IMR-90 (cell line): ENCODE results near the gene CTCFL. TPM values are rescaled to one million over a fixed set of nuclear protein-coding genes. Genes with fewer than 3 reads are reported as not detected.

ENCODE experiments used
- ATAC-seq: fragments of 200-7000 bp; cut with Tn5 transposase; 2 replicates; pipeline ENCODE4 v1.9.1; 2020; ENCODE audit warnings: low read depth, mild to moderate bottlenecking, moderate library complexity
- BruUV-seq: library from RNA; stranded (reverse); fragments of 400-500 nt; replicated peaks from 2 replicates; lab custom pipeline; 2021; lab: Mats Ljungman, UMichigan
- CTCF ChIA-PET: fragments of 300-600 bp; formaldehyde crosslinking; extraction: SDS; loops from one replicate; lab custom pipeline; 2021; ENCODE audit warnings: antibody characterized with exemption; lab: Yijun Ruan, JAX
- POLR2A ChIA-PET: fragments of 300-600 bp; sonication (Branson Sonifier 250); formaldehyde crosslinking; loops from one replicate; lab custom pipeline; 2022; ENCODE audit warnings: antibody characterized with exemption; ENCODE audit not compliant: unreplicated experiment; lab: Charles Lee
- DNase-seq: peaks from one replicate; pipeline ENCODE4 v3.0.0; 2013
- H2AFZ ChIP-seq: replicated peaks from 2 replicates; pipeline ENCODE3; 2013; ENCODE audit warnings: low read length, mild to moderate bottlenecking; ENCODE audit not compliant: poor library complexity
- H2AK5ac ChIP-seq: 2 replicates; pipeline ENCODE4 v1.6.1; 2013; ENCODE audit warnings: low read depth, low read length, inconsistent platforms
- H2AK9ac ChIP-seq: replicated peaks from 2 replicates; pipeline ENCODE3; 2013; ENCODE audit warnings: mild to moderate bottlenecking, low read depth, low read length, moderate library complexity; ENCODE audit not compliant: poor library complexity
- H2BK120ac ChIP-seq: 2 replicates; pipeline ENCODE4 v1.6.1; 2013; ENCODE audit warnings: low read depth, low read length, inconsistent platforms
- H2BK15ac ChIP-seq: 3 replicates; pipeline ENCODE4 v1.6.1; 2013; ENCODE audit warnings: low read depth, low read length, inconsistent platforms
- H2BK20ac ChIP-seq: 2 replicates; pipeline ENCODE4 v1.6.1; 2013; ENCODE audit warnings: low read depth, mild to moderate bottlenecking, inconsistent platforms, low read length, moderate library complexity
- H2BK5ac ChIP-seq: 2 replicates; pipeline ENCODE4 v1.6.1; 2013; ENCODE audit warnings: mild to moderate bottlenecking, low read depth, low read length, inconsistent platforms; ENCODE audit not compliant: poor library complexity, severe bottlenecking
- H3K14ac ChIP-seq: replicated peaks from 2 replicates; pipeline ENCODE4 v1.6.1; 2013; ENCODE audit warnings: low read depth, low read length, inconsistent platforms
- H3K18ac ChIP-seq: 2 replicates; pipeline ENCODE4 v1.6.1; 2013; ENCODE audit warnings: low read depth, low read length, control low read depth
- H3K23ac ChIP-seq: 2 replicates; pipeline ENCODE4 v1.6.1; 2013; ENCODE audit warnings: low read depth, low read length, inconsistent platforms
- H3K27ac ChIP-seq: 2 replicates; pipeline ENCODE4 v1.5.1; 2013; ENCODE audit warnings: mild to moderate bottlenecking, control low read depth, low read length; ENCODE audit not compliant: insufficient read depth
- H3K27me3 ChIP-seq: 2 replicates; pipeline ENCODE4 v1.6.1; 2013; ENCODE audit warnings: low read length; ENCODE audit not compliant: control insufficient read depth, insufficient read depth
- H3K36me3 ChIP-seq: 2 replicates; pipeline ENCODE4 v1.6.1; 2013; ENCODE audit warnings: low read length, mixed read lengths; ENCODE audit not compliant: control insufficient read depth, insufficient read depth
- H3K4ac ChIP-seq: 2 replicates; pipeline ENCODE4 v1.6.1; 2013; ENCODE audit warnings: low read depth, low read length, inconsistent platforms
- H3K4me1 ChIP-seq: 2 replicates; pipeline ENCODE4 v1.6.1; 2013; ENCODE audit warnings: low read length, mixed read lengths; ENCODE audit not compliant: control insufficient read depth, insufficient read depth
- H3K4me2 ChIP-seq: 2 replicates; pipeline ENCODE4 v1.6.1; 2013; ENCODE audit warnings: low read depth, mild to moderate bottlenecking, control low read depth, low read length, moderate library complexity
- H3K4me3 ChIP-seq: 2 replicates; pipeline ENCODE4 v1.5.1; 2013; ENCODE audit warnings: low read depth, mild to moderate bottlenecking, control low read depth, low read length, moderate library complexity; ENCODE audit not compliant: insufficient read depth
- H3K56ac ChIP-seq: 2 replicates; pipeline ENCODE4 v1.6.1; 2013; ENCODE audit warnings: low read length, inconsistent platforms; ENCODE audit not compliant: insufficient read depth; ENCODE audit errors: extremely low read depth
- H3K79me1 ChIP-seq, 2 experiments: 2 replicates each; pipeline ENCODE4 v1.6.1; 2013; ENCODE audit warnings: low read length in 2 of 2, inconsistent platforms in 1 of 2, low read depth in 1 of 2
- H3K9ac ChIP-seq: 2 replicates; pipeline ENCODE4 v1.6.1; 2013; ENCODE audit warnings: low read depth, low read length, control low read depth
- H3K9me1 ChIP-seq: 2 replicates; pipeline ENCODE4 v1.6.1; 2013; ENCODE audit warnings: low read length, inconsistent platforms; ENCODE audit not compliant: insufficient read depth
- H3K9me3 ChIP-seq: 2 replicates; pipeline ENCODE4 v1.6.1; 2013; ENCODE audit warnings: low read length; ENCODE audit not compliant: control insufficient read depth, insufficient read depth
- H4K20me1 ChIP-seq: 2 replicates; pipeline ENCODE4 v1.6.1; 2013; ENCODE audit warnings: low read length, inconsistent platforms; ENCODE audit not compliant: insufficient read depth
- H4K5ac ChIP-seq: 2 replicates; pipeline ENCODE4 v1.6.1; 2013; ENCODE audit warnings: mild to moderate bottlenecking, low read depth, low read length, control low read depth
- H4K8ac ChIP-seq, 2 experiments: 2 replicates each; pipeline ENCODE4 v1.6.1; 2013; ENCODE audit warnings: low read depth in 2 of 2, low read length in 2 of 2, control low read depth in 1 of 2, inconsistent platforms in 1 of 2
- H4K91ac ChIP-seq: 2 replicates; pipeline ENCODE4 v1.6.1; 2013; ENCODE audit warnings: low read depth, low read length, inconsistent platforms; ENCODE audit not compliant: insufficient read depth
- CHD1 ChIP-seq: IDR thresholded peaks from 2 replicates; pipeline ENCODE4 v1.6.1; 2012; ENCODE audit warnings: low read depth, low read length, improper control_type of control experiment
- FOS ChIP-seq: fragments of 150-350 bp; IDR thresholded peaks from 2 replicates; pipeline ENCODE4 v1.6.1; 2016; ENCODE audit warnings: low read depth, low read length
- MAFK ChIP-seq: IDR thresholded peaks from 2 replicates; pipeline ENCODE4 v1.6.1; 2012; ENCODE audit warnings: low read depth, low read length, improper control_type of control experiment
- MXI1 ChIP-seq: IDR thresholded peaks from 2 replicates; pipeline ENCODE4 v1.6.1; 2012; ENCODE audit warnings: low read depth, mild to moderate bottlenecking, low read length, moderate library complexity, borderline replicate concordance
- POLR2A ChIP-seq: IDR thresholded peaks from 2 replicates; pipeline ENCODE4 v1.6.1; 2012; ENCODE audit warnings: mild to moderate bottlenecking, low read depth, low read length
- RCOR1 ChIP-seq: IDR thresholded peaks from 2 replicates; pipeline ENCODE4 v1.6.1; 2012; ENCODE audit warnings: mild to moderate bottlenecking, low read length, improper control_type of control experiment; ENCODE audit not compliant: insufficient replicate concordance
- WGBS, 2 experiments: methylation state at CpG; one replicate each; pipeline versions ENCODE4 v1.1.5 to v1.1.7; 2013; ENCODE audit warnings: missing lambda C conversion rate in 2 of 2; ENCODE audit not compliant: insufficient read length in 1 of 2; ENCODE audit errors: extremely low coverage in 2 of 2; 5-methylcytosine and 5-hydroxymethylcytosine counted together
- dilution Hi-C: fragments of 300-500 bp; cut with HindIII; formaldehyde crosslinking; loops from one replicate; pipeline ENCODE4 v1.14.3; 2018; ENCODE audit warnings: low sequenced_read_pairs; ENCODE audit not compliant: unreplicated experiment
- in situ Hi-C: fragments of 300-500 bp; cut with MboI; formaldehyde crosslinking; loops from 3 replicates; pipeline ENCODE4 v1.14.3; 2019; ENCODE audit warnings: low sequenced_read_pairs, inconsistent platforms, mixed read lengths
- intact Hi-C: fragments of 100-400 bp; cut with micrococcal nuclease; formaldehyde crosslinking; loops from 2 replicates; pipeline ENCODE4 v1.10.0; 2022
- polyA plus RNA-seq, 3 experiments: library from polyadenylated mRNA; depleted of rRNA; stranded (reverse); fragments of >200 nt; gene quantifications; 2 replicates each; pipeline ENCODE4 v1.2.3, GENCODE V29; 2012; ENCODE audit warnings: low replicate concordance in 1 of 3
- total RNA-seq: library from RNA; depleted of rRNA; stranded (reverse); fragments of >200 nt; gene quantifications from 2 replicates; pipeline ENCODE4 v1.2.3, GENCODE V29; 2012
- TF ChIP-seq, protein P1 (sequence below): fragments of 150-350 bp; IDR thresholded peaks from 2 replicates; pipeline ENCODE4 v1.6.1; 2016; ENCODE audit warnings: low read depth, mild to moderate bottlenecking, low read length, moderate library complexity, borderline replicate concordance
- TF ChIP-seq, protein P2 (sequence below): conservative IDR thresholded peaks from 2 replicates; pipeline ENCODE4 v1.5.1; 2012; ENCODE audit warnings: mild to moderate bottlenecking, low read depth, low read length, improper control_type of control experiment

Gene CTCFL
- total and polyA plus RNA-seq, 2 of the 4 experiments (the other 2 are of a cell fraction), result not detected

DNA sequence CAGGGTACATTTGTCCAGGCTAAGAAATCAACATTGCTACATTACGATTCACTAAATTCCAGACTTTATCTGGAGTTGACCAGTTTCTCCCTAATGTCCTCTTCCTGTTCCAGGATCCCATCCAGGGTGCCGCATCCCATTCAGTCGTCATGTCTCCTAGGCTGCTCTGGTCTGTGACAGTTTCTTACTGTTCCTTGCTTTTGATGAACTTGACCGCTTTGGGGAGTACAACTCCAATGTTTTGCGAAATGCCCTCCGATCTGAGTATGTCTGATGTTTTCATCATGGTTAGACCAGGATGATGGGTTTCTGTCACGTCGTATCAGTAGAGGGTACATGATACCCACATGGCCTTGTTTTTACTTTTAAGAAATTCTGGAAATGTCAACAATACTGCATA, 62.2 kb downstream of the CTCFL start:
- Histone ChIP-seq H3K4ac (no peak overlapping the region), H4K5ac (no peak overlapping the region), H2AFZ (no peak overlapping the region), H3K79me1 (no peaks in the 10 kb centered on the region), H4K91ac (no peak overlapping the region), H3K4me2 (no peak overlapping the region), H2BK20ac (no peak overlapping the region), H3K27me3 (peaks cover 22% of the 10 kb centered on the region), H2AK5ac (no peak overlapping the region), H3K9ac (no peak overlapping the region), H4K8ac (no peak overlapping the region), H2BK5ac (no peak overlapping the region), H3K9me1 (no peaks in the 10 kb centered on the region), H3K56ac (no peak overlapping the region), H2BK15ac (no peak overlapping the region), H3K4me3 (no peak overlapping the region), H2AK9ac (no peak overlapping the region), H3K23ac (no peak overlapping the region), H3K18ac (no peak overlapping the region), H2BK120ac (no peak overlapping the region), H3K36me3 (no peaks in the 10 kb centered on the region), H4K20me1 (no peaks in the 10 kb centered on the region), H3K4me1 (no peaks in the 10 kb centered on the region), H3K9me3 (peaks cover 3% of the 10 kb centered on the region; the same call in 1 of the 2 replicates), H3K27ac (no peak overlapping the region), H3K14ac (no peak overlapping the region)
- dilution Hi-C loops, result no loop called here
- TF ChIP-seq MXI1, result no peak
- no peak for TF ChIP-seq CHD1
- no peak for TF ChIP-seq MAFK
- no peak for TF ChIP-seq FOS
- TF ChIP-seq POLR2A, result no peak
- TF ChIP-seq, protein P1, sequence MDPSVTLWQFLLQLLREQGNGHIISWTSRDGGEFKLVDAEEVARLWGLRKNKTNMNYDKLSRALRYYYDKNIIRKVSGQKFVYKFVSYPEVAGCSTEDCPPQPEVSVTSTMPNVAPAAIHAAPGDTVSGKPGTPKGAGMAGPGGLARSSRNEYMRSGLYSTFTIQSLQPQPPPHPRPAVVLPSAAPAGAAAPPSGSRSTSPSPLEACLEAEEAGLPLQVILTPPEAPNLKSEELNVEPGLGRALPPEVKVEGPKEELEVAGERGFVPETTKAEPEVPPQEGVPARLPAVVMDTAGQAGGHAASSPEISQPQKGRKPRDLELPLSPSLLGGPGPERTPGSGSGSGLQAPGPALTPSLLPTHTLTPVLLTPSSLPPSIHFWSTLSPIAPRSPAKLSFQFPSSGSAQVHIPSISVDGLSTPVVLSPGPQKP, result no peak
- TF ChIP-seq RCOR1, result no peak
- TF ChIP-seq, protein P2, sequence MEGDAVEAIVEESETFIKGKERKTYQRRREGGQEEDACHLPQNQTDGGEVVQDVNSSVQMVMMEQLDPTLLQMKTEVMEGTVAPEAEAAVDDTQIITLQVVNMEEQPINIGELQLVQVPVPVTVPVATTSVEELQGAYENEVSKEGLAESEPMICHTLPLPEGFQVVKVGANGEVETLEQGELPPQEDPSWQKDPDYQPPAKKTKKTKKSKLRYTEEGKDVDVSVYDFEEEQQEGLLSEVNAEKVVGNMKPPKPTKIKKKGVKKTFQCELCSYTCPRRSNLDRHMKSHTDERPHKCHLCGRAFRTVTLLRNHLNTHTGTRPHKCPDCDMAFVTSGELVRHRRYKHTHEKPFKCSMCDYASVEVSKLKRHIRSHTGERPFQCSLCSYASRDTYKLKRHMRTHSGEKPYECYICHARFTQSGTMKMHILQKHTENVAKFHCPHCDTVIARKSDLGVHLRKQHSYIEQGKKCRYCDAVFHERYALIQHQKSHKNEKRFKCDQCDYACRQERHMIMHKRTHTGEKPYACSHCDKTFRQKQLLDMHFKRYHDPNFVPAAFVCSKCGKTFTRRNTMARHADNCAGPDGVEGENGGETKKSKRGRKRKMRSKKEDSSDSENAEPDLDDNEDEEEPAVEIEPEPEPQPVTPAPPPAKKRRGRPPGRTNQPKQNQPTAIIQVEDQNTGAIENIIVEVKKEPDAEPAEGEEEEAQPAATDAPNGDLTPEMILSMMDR, result no peak
- ATAC-seq, result no peak
- in situ Hi-C loops, result no loop called here
- ChIA-PET CTCF (no interaction called here), POLR2A (no interaction called here)
- no peak for DNase-seq
- intact Hi-C loops, result no loop called here
- no TSS peak for BruUV-seq
- 94% methylated on average over 3 of the region's 8 CpGs; no CpG with 5 or more reads in 1 of the 2 experiments for WGBS, 2 experiments
